ENCODE data around the gene DPP9.
A peak's percentile ranks its signal among the peaks of the same experiment; 100 is the strongest.

Gene DPP9

DNA sequence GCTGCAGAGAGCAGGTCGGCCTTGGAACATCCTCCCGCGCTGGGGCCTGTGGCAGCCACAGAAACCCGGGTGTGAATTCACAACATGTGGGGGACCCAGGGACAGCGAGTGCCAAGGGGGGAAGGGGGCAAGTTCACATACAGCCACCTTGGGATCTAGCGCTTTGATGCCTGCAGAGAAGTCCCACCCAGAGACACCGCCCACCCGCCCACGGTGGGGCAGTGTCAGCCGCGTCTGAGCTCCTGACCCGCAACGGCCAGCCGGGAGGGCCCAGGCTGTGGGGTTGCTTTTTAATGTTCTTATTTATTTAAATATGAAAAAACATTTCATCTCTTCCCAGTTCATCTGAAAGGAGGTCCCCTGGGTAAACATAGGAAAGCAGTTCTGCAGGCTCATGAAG lies 66.4 kb downstream of the DPP9 start:
- no peak for DNase-seq (ENCODE audit: low read depth in 2 of 2)

DNA sequence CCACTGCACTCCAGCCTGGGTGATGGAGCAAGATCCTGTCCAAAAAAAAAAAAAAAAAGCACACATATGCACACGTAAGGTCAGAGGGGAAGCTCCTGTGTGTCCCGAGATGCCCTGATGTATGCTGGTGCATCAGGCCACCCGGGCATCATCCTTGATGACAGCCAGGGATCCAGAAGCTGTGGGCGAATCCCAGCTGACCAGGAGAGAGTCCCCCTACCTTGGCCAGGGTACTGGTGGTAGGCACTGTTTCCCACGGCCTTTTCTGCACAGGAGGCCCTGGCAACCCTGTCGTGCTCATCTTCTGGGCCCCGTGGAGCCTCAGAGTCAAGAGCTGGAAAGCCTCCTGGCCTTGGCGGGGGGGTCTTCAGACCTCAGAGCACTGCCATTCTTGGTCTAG lies 67.5 kb downstream of the DPP9 start:
- DNase-seq (ENCODE audit: low read depth in 2 of 2) = no peak

DNA sequence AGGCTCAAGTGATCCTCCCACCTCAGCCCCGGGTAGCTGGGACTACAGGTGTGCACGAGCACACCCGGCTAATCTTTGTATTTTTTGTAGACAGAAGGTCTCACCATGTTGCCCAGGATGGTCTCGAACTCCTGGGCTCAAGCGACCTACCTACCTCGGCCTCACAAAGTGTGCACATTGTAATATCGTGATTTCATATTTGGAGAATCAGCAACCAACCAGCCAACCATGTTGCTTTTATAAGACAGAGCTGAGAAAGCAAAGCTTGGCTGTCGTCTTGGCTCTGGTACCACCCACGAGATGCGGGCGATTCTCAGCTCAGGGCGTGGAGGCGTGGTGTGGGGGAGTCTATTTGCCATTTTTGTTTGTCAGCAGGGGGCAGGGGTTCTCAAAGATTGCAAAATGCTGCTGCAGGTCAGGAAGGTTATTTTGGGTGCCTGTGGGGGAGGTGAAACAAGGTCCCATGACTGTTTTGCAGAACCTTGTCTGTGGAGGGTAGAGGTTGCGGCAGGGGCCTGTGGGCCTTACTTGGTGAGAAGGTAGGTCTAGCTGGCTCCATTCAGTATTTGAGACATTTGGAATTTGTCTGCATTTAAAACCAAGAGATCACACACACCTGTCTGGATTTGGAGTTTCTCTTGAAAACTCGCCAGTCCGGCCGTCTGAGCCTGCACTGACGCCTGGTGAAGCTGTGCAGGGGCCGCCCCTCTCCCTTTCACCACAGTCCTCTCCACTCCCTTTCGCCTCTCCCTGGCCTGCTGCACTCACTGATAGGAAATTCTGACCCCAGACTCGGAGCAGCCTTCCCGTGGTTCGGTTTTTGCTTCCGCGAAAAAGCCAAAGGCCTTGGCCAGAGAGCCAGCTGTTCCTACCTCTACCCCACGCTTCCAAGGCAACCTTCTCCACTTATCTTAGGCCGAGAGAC lies 68.9 kb downstream of the DPP9 start:
- DNase-seq (ENCODE audit: low read depth in 2 of 2) = no peak

- DNase-seq (ENCODE audit: low read depth in 2 of 2) = no peak
Observed at GRCh38 chr19:4653793-4654436, 69.7 kb downstream of the DPP9 start.

DNA sequence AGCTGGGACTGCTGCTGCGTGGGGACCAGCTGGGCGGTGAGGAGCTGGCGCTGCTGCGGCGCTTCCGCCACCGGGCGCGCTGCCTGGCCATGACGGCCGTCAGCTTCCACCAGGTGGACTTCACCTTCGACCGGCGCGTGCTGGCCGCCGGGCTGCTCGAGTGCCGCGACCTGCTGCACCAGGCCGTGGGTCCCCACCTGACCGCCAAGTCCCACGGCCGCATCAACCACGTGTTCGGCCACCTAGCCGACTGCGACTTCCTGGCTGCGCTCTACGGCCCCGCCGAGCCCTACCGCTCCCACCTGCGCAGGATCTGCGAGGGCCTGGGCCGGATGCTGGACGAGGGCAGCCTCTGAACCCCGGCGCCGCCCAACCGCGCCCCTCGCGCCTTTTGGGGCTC lies 71.6 kb downstream of the DPP9 start:
- DNase-seq (ENCODE audit: low read depth in 2 of 2) = no peak

GRCh38 chr19:4650159-4650558 lies 73.5 kb downstream of the DPP9 start:
- DNase-seq (ENCODE audit: low read depth in 2 of 2) = no peak

- no peak for DNase-seq (ENCODE audit: low read depth in 2 of 2)
Observed at GRCh38 chr19:4649392-4650047, 74.1 kb downstream of the DPP9 start.

DNA sequence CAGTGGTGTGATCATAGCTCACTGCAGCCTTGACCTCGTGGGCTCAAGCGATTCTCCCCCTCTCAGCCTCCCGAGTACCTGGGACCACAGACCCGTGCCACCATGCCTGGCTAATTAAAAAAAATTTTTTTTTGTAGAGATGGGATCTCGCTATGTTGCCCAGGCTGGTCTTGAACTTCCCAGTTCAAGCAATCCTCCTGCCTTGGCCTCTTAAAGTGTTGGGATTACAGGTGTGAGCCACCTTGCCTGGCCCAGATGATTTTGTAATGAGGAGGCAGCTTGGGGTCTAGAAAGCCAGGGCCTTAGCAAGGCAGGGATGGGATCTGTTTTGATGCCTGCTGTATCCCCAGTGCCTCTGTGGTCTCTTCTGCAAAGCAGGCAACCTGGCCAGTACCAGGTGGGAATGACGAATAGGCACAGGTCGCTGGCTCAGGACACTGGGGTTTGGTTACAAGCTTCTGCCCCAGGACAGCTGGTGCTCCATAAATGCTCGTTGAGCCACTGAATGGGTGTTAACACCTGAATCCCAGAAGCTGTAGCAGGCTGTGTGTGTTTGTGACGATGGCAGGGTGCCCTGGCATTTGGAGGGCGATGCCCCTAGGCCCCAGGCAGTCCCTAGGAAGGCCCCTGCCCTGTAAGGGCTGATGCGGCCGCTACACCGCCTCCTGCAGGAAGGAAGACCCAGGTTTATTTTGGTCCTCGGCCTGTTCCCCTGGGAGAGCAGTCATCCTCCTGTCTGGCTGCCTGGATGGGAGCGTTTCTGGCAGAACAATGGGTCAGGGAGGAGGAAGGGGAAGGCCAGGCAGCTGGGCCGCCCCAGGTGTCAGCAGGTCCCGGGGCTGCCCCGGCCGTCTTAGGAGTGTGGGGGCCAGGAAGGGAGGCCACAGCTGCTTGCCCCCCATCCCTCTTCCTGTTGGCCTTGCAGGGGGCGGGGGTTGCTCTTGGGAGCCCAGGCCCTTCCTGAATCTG lies 75.7 kb downstream of the DPP9 start:
- no peak for DNase-seq (ENCODE audit: low read depth in 2 of 2)

- no peak for DNase-seq (ENCODE audit: low read depth in 2 of 2)
Observed at GRCh38 chr19:4645718-4646117, 77.9 kb downstream of the DPP9 start.

GRCh38 chr19:4642625-4643024 lies 81.0 kb downstream of the DPP9 start:
- DNase-seq (ENCODE audit: low read depth in 2 of 2) = no peak

DNA sequence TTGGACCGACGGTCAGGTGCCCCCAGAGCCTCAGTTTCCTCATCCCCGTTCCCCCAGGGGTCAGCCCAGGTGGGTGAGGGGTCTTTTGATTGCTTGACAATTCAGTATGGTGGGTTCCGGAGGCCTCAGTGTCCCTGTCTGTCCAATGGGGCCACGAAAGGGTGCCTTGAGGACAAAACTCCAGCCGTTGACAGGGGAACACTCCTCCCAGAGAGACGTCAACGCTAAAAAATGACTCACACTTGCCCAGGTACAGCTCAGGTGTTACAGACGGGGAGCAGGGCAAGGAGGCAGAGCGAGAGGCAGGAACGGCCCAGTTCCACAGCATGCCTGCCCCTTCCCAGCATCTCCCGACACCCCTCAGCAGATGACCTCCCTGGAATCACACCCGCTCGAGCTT lies 82.5 kb downstream of the DPP9 start:
- DNase-seq (ENCODE audit: low read depth in 2 of 2) = no peak

GRCh38 chr19:4640247-4641000 lies 83.2 kb downstream of the DPP9 start:
- DNase-seq (ENCODE audit: low read depth in 2 of 2) = no peak

DNA sequence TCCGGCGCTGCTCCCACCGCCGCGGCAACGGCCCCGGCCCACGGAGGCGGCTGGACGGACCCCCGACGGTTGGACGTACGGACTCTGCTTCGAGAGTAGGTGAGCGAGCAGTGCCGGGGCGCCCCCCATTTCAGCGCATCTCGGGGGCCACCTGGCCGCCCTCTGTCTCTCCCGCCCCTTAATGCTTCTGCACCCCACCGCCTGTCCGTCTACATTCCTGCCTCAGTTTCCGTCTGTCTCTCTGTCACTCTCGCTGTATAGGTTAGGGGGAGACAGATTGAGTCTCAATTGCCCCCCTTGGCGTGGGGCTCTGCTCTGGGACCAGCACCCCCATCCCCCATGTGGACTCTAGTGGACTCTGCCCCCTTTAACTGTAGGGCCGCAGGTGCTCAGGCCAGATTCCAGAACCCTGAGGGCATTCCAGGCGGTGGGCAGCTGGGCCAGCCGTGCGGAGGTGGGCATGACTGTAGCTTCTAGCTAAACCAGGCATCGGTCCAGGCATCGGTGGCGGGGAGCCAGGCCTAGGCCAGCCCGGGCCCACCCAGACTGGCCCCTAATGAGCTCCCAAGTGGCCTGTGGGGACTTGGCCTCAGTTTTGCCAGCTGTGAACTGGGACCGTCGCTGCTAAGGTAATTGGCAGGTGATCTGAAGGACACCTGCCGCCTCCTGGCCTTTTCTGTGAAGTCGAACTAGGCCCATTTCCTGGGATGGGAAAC lies 84.0 kb downstream of the DPP9 start:
- no peak for DNase-seq (ENCODE audit: low read depth in 2 of 2)

DNA sequence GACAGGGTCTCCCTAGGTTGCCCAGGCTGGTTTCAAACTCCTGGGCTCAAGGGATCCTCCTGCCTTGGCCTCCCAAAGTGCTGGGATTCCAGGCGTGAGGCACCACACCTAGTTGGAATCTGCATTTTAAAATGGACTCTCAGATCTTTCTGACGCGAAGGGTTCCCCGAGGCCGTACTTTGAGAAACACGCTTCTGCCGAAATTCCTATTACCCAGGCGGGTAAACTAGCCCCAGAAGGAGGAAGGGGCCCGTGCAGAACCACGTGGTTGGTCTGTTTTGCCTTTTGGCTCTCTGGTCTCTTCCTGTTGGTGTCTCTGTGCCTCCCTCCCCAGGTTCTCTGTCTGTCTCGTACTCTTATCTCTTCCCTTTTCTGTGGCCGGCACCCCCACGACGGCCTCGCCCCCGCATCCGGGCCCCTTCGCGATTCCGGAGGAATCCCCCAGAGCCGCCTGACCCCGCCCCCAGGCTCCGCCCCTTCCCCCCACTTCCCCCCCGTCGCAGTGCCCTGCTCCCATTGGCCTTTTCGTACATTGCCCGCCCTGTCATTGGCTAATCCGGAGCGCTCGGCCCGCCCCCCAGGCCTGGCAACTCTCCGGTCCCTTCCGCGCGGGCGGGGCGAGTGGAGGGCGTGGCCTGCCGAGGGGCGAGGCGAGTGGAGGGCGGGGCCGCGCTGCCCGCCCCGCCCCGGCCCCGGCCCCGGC lies 84.7 kb downstream of the DPP9 start, which contains the start of gene TNFAIP8L1:
TNFAIP8L1 (plus strand) TSS at position 689 of the 703 bp plus-strand sequence. CDS start 12,354 bp downstream, outside the sequence.
- DNase-seq (ENCODE audit: low read depth in 2 of 2) = peak; percentile 86 to 91

DNA sequence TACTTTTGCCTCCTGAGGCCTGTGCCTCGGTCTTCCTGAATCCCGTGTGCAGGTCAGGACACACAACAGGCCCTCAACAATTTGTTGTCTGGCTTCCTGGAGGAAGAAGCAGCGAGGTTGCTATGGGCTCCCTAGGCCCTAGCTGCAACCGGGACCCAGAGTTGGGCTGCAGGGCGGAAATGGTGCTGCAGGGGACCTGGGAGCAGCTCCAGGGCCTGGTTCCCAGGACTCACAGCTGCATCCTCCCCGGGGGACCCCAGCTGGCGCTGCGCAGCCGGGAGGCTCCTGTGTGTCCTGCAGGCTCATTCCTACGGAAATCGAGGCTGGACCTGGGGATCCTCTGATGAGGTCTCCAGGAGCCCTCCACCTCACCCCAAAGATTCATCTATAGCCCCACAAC lies 85.3 kb downstream of the DPP9 start:
- DNase-seq (ENCODE audit: low read depth in 2 of 2) = no peak

- DNase-seq (ENCODE audit: low read depth in 2 of 2) = no peak
Observed at GRCh38 chr19:4636761-4637160, 86.9 kb downstream of the DPP9 start.

- no peak for DNase-seq (ENCODE audit: low read depth in 2 of 2)
Observed at GRCh38 chr19:4636151-4636717, 87.4 kb downstream of the DPP9 start.

GRCh38 chr19:4635754-4636116 lies 87.9 kb downstream of the DPP9 start:
- no peak for DNase-seq (ENCODE audit: low read depth in 2 of 2)

Data from fibroblast of skin of left biceps (primary cell).